ENCODE measurements around the gene VPS13C. TPM values are rescaled to one million over a fixed set of nuclear protein-coding genes. Genes with fewer than 3 reads are reported as not detected.

VPS13C gene
- polyA plus RNA-seq, 1 experiment = 6.0 TPM

DNA sequence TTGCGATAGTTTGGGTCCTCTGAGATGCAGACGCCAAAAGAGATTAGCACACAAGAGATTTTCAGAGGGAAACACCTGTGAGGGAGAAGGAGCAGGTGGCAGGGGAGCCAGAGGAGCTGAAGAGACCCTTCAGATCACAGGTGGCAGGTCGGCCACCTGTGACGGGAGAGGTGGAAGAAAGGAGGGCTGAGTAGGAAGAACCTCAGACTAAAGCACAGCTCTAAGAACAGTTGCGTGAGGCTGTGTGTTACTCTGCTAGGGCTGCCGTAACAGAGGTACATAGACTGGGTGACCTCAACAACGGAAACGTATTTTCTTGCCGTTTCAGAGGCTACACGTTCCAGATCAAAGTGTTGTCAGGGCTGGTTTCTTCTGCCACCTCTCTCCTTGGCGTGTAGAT, 45.0 kb upstream of the VPS13C start:
- CTCF ChIA-PET = no interaction called here
- no peak for TF ChIP-seq CTCF (IDR thresholded peaks at IDR 0.05; ENCODE audit: insufficient read depth, low read depth, low read length)
- Histone ChIP-seq H3K27me3 (ENCODE audit: control insufficient read depth, insufficient read depth, low read length) (no peaks in the 10 kb centered on the region), H3K4me3 (ENCODE audit: low read depth, low read length) (no peak overlapping the region), H3K36me3 (ENCODE audit: control insufficient read depth, insufficient read depth, low read length) (no peaks in the 10 kb centered on the region)
- DNase-seq (ENCODE audit: low read depth) = no peak
- POLR2A ChIA-PET = no interaction called here

DNA sequence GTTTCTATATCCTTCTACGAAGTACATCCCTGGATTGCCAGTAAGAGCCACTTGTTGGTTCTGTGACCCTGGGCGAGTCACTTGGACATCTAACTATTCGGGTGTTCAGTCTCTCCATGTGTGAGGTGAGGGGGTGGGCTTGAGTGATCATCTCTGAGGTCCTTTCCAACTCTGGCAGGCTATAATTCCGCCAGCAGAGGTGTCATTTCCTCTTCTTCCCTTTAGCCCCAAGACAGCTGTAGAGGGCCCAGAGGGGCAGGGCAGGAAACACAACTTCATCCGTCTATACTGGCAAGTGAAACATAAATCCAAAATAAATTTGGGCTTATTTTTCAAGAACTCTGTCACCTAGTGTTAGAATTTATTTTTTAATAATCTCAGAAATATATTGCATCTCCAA, 44.6 kb upstream of the VPS13C start:
- no peaks in the 10 kb centered on the region for H3K36me3 ChIP-seq (ENCODE audit: control insufficient read depth, insufficient read depth, low read length)
- no peaks in the 10 kb centered on the region for H3K27me3 ChIP-seq (ENCODE audit: control insufficient read depth, insufficient read depth, low read length)
- POLR2A ChIA-PET = no interaction called here
- DNase-seq (ENCODE audit: low read depth) = no peak
- no peak for TF ChIP-seq CTCF (IDR thresholded peaks at IDR 0.05; ENCODE audit: insufficient read depth, low read depth, low read length)
- CTCF ChIA-PET = interaction anchor here (1.2 kb wide), 1 partner anchor 102 kb away, joined by 3 read pairs; no protein-coding TSS in a partner anchor
- H3K4me3 ChIP-seq (ENCODE audit: low read depth, low read length) = no peak overlapping the region

- Histone ChIP-seq H3K4me3 (ENCODE audit: low read depth, low read length) (no peak overlapping the region), H3K36me3 (ENCODE audit: control insufficient read depth, insufficient read depth, low read length) (no peaks in the 10 kb centered on the region), H3K27me3 (ENCODE audit: control insufficient read depth, insufficient read depth, low read length) (no peaks in the 10 kb centered on the region)
- no peak for TF ChIP-seq CTCF (IDR thresholded peaks at IDR 0.05; ENCODE audit: insufficient read depth, low read depth, low read length)
- CTCF ChIA-PET = interaction anchor here (0.6 to 1.4 kb wide), 3 partner anchors 14 to 103 kb away, joined by 3 to 6 read pairs (median 4); partner anchors contain the start of gene VPS13C
- no peak for DNase-seq (ENCODE audit: low read depth)
- POLR2A ChIA-PET = no interaction called here
Measured at GRCh38 chr15:62104401-62104800, 44.2 kb upstream of the VPS13C start.

DNA sequence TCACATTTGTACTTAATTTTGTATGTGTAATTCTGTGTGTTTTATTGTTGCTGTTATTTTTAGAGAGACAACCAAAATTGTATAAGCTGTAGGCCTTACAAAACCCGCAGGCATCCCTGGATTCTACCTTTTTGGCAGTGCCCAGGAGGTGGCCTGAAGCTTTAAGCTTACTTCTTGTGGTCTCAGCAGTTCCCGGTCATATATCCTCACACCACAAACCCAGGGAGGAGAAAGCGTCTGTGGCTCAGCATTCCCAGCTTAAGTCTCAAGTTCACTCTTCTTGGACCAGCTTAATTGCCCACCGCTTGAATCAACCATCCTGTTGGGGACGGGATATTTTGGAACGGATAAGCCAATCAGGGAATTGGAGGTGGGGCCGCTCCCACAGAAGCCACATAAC, 43.2 kb upstream of the VPS13C start:
- Histone ChIP-seq H3K4me3 (ENCODE audit: low read depth, low read length) (no peak overlapping the region), H3K27me3 (ENCODE audit: control insufficient read depth, insufficient read depth, low read length) (no peaks in the 10 kb centered on the region), H3K36me3 (ENCODE audit: control insufficient read depth, insufficient read depth, low read length) (no peaks in the 10 kb centered on the region)
- ChIA-PET CTCF (interaction anchor here (0.7 to 1.4 kb wide), 4 partner anchors 15 to 203 kb away, joined by 3 to 4 read pairs (median 4); partner anchors contain the start of gene VPS13C), POLR2A (no interaction called here)
- no peak for DNase-seq (ENCODE audit: low read depth)
- TF ChIP-seq CTCF (IDR thresholded peaks at IDR 0.05; ENCODE audit: insufficient read depth, low read depth, low read length) = no peak

DNA sequence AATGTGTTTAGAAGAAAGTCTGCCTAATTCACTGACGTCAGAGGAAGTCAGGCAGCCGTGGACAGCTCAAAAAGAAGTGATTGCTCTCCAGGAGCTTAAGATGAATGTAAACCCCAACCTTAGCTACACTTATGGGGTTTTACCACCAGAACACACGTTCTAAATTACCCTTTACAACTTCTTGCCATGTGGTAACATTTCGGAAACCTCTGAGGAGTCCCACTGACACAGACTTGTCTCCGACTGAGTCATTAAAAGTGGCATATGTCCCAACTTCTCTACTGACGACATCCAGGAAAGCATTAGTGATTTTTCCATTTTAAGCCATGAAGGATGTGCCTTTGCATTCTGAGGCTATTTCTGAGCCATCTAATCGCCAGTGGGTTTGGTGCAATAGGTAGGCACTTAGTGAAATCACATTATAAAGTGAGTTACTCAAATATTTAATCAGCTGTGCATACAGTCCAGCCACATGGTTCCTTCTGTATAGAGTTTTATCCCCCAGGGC, 38.9 kb upstream of the VPS13C start:
- ChIA-PET POLR2A (no interaction called here), CTCF (interaction anchor here (2.2 kb wide), 1 partner anchor 11 kb away, joined by 8 read pairs; no protein-coding TSS in a partner anchor)
- DNase-seq (ENCODE audit: low read depth) = peak; percentile 50
- Histone ChIP-seq H3K4me3 (ENCODE audit: low read depth, low read length) (no peak overlapping the region), H3K27me3 (ENCODE audit: control insufficient read depth, insufficient read depth, low read length) (no peaks in the 10 kb centered on the region), H3K36me3 (ENCODE audit: control insufficient read depth, insufficient read depth, low read length) (no peaks in the 10 kb centered on the region)
- no peak for TF ChIP-seq CTCF (IDR thresholded peaks at IDR 0.05; ENCODE audit: insufficient read depth, low read depth, low read length)

Data from BJ (cell line).